HuH-7 (cell line): ENCODE results near the gene MRPL17.

Source experiments
- DNase-seq: peaks from one replicate; pipeline ENCODE4 v3.0.0; 2011; ENCODE audit warnings: low spot score

The MRPL17 gene

DNA sequence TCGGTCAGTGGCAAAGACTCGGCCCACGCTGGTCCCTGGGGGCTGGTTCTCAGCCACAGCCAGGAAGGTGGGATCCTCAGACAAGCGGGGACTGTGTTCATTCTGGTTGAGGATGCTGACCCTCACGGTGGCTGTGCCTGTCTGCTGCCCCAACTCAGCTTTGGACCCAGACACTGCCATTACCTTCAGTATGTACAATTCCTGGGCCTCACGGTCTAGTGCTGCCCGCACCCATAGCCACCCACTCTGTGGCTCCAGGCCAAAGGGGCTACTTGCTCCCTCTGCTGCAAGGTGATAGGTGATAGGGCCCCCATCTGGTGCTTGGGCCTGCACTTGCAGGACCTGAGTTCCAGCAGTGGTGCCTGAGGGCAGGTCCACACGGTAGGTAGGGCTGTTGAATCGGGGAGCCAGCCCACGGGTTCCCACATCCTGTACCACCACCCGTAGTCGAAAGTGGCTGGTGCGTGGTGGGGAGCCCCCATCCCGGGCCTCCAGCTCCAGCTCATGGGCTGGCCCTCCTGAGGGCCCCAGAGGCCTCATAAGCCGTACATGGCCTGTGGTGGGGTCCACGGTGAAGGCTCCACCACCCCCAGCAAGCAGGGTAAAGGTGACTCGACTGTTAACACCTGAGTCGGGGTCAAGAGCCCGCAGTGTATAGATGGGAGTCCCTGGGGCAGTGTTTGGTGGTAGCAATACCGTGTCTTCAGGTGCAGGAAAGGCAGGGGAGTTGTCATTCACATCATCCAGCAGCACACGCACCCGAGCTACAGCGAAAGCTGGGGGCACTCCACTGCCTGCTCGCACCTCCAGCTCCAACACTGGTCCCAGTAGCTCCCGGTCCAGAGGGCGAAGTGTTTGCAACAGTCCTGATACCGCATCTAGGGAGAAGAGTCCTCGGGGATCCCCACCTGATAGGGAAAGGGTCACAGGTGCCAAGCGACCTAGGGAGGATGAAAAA is 50.7 kb downstream of the MRPL17 start:
- no peak for DNase-seq

DNA sequence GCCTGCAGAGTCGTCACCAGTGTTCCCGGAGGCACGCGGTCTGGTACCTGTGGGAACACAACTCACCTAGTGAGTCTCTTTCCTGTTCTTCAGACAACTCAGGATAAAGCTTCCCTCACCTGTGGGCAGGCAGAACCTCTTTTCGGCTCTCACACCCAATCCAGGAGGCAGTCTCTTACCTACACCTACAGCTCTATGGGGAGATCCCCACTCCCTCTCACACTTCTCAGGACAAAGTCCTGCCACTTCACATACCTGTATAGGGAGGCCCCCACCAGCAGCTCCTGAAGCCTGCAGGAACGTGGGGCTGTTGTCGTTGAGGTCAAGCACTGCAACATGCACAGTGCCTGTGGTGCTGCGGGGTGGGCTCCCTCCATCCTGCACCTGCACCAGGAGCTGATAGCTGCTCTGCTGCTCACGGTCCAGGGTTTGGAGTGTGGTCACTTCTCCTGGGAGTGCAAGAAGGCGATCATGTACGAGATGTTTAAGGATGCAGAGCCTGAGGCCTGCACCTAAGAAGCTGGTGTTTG is 51.7 kb downstream of the MRPL17 start:
- DNase-seq = no peak

DNA sequence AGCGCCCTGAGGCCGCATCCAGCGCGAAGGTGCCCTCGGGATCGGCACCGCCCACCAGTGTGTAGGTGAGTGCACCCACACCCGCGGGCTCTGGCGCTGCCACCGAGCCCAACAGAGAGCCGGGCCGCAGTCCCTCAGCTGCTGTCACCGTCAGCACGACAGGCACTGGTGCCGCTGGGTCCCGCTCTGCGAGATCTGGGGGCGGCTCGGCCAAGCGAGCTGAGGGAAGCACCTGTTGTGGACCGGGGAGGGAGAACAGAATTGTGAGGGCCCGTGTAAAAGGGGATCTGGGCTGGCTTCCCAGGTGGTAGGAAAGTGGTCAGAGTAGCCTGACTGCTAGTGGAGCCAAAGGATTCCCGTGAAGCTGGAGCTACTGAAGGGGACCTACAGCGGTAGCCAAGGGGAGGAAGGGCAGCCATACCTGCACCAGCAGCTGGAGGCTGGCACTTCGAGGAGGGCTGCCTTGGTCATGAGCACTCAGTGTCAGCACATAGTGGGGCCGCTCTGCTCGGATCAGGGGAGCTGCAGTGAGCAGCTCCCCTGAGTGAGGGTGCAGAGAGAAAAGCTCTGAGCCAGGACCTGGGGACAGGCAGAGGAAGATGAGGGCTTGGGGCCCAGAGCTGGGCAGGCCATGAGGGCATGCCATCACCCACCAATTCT is 52.4 kb downstream of the MRPL17 start:
- no peak for DNase-seq
